HCT116 (cell line): Measurements from ENCODE around the gene KRT39.

Experiments used
- CBX3 ChIP-seq: IDR thresholded peaks from 2 replicates; pipeline ENCODE4 v1.6.1; 2012; ENCODE audit warnings: low read depth
- CTCF ChIP-seq, 3 experiments: fragments of 200-600 bp in 1 of 3; sonication (generic) in 1 of 3; IDR thresholded peaks in 2 of 3; conservative IDR thresholded peaks in 1 of 3; 2 replicates each; pipeline ENCODE4 v1.5.1; 2012 to 2017; ENCODE audit warnings: low read depth in 2 of 3, low read length in 2 of 3, antibody characterized with exemption in 1 of 3, borderline replicate concordance in 1 of 3, control low read depth in 1 of 3, mild to moderate bottlenecking in 1 of 3, mixed read lengths in 1 of 3, mixed run types in 1 of 3, moderate library complexity in 1 of 3; ENCODE audit not compliant: insufficient read depth in 1 of 3
- EGR1 ChIP-seq: IDR thresholded peaks from 2 replicates; pipeline ENCODE4 v1.6.1; 2012; ENCODE audit warnings: low read depth
- ELF1 ChIP-seq: IDR thresholded peaks from 2 replicates; pipeline ENCODE4 v1.6.1; 2012; ENCODE audit warnings: low read depth, borderline replicate concordance
- EZH2 ChIP-seq: fragments of 200-600 bp; sonication (generic); IDR thresholded peaks from 2 replicates; pipeline ENCODE4 v1.6.1; 2017; ENCODE audit warnings: antibody characterized with exemption, mixed run types
- EZH2phosphoT487 ChIP-seq: fragments of 200-600 bp; IDR thresholded peaks from 2 replicates; pipeline ENCODE4 v1.6.1; 2018; ENCODE audit warnings: antibody characterized with exemption, borderline replicate concordance
- MAX ChIP-seq: IDR thresholded peaks from 2 replicates; pipeline ENCODE4 v1.6.1; 2012
- POLR2A ChIP-seq: IDR thresholded peaks from 2 replicates; pipeline ENCODE4 v1.7.0; 2011; ENCODE audit warnings: borderline replicate concordance; ENCODE audit not compliant: insufficient read depth, insufficient read length; ENCODE audit errors: extremely low read depth
- RAD21 ChIP-seq: IDR thresholded peaks from 2 replicates; pipeline ENCODE4 v1.6.1; 2012; ENCODE audit warnings: low read depth, mild to moderate bottlenecking
- SIN3A ChIP-seq: IDR thresholded peaks from 2 replicates; pipeline ENCODE4 v1.6.1; 2012; ENCODE audit warnings: low read depth
- ZNF274 ChIP-seq: fragments of 200-500 bp; sonication (Bioruptor generic); IDR thresholded peaks from 2 replicates; pipeline ENCODE4 v1.6.1; 2014; ENCODE audit warnings: mild to moderate bottlenecking, low read depth, low read length, inconsistent platforms

GRCh38 chr17:41009936-41010335 lies 43.2 kb upstream of the KRT39 start:
- no peak for TF ChIP-seq CBX3
- no peak for TF ChIP-seq EZH2phosphoT487
- TF ChIP-seq CTCF (IDR thresholded peaks at IDR 0.05 in 2 of 3, conservative IDR thresholded peaks at IDR 0.05 in 1 of 3; ENCODE audit: borderline replicate concordance in 1 of 3, insufficient read depth in 1 of 3, low read depth in 2 of 3, low read length in 2 of 3): no peak
- TF ChIP-seq EGR1: no peak
- TF ChIP-seq ELF1: no peak
- TF ChIP-seq ZNF274: no peak
- no peak for TF ChIP-seq SIN3A
- no peak for TF ChIP-seq MAX
- TF ChIP-seq POLR2A: no peak
- no peak for TF ChIP-seq EZH2
- no peak for TF ChIP-seq RAD21
